ENCODE measurements around the gene CROCC2.

- TF ChIP-seq EP300 (IDR thresholded peaks at IDR 0.05), result no peak
- TF ChIP-seq POLR2A (IDR thresholded peaks at IDR 0.05), result no peak
- TF ChIP-seq, protein P1, sequence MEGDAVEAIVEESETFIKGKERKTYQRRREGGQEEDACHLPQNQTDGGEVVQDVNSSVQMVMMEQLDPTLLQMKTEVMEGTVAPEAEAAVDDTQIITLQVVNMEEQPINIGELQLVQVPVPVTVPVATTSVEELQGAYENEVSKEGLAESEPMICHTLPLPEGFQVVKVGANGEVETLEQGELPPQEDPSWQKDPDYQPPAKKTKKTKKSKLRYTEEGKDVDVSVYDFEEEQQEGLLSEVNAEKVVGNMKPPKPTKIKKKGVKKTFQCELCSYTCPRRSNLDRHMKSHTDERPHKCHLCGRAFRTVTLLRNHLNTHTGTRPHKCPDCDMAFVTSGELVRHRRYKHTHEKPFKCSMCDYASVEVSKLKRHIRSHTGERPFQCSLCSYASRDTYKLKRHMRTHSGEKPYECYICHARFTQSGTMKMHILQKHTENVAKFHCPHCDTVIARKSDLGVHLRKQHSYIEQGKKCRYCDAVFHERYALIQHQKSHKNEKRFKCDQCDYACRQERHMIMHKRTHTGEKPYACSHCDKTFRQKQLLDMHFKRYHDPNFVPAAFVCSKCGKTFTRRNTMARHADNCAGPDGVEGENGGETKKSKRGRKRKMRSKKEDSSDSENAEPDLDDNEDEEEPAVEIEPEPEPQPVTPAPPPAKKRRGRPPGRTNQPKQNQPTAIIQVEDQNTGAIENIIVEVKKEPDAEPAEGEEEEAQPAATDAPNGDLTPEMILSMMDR (IDR thresholded peaks at IDR 0.05), result no peak
- no peak for TF ChIP-seq POLR2AphosphoS5 (IDR thresholded peaks at IDR 0.05)
Observed at GRCh38 chr2:240869109-240869955, 36.8 kb upstream of the CROCC2 start.
